ENCODE measurements around the gene HSDL1.

GRCh38 chr16:84165746-84166145 is 20.8 kb upstream of the HSDL1 start:
- no peak for TF ChIP-seq ELK1 (IDR thresholded peaks at IDR 0.05; ENCODE audit: borderline replicate concordance, low read depth, low read length)
- TF ChIP-seq CTCF (conservative IDR thresholded peaks at IDR 0.05; ENCODE audit: low read depth, low read length): no peak
- no peak for TF ChIP-seq USF2 (IDR thresholded peaks at IDR 0.05; ENCODE audit: low read depth, low read length)
- TF ChIP-seq SMC3 (IDR thresholded peaks at IDR 0.05; ENCODE audit: low read depth, low read length): no peak
- TF ChIP-seq MXI1 (IDR thresholded peaks at IDR 0.05; ENCODE audit: borderline replicate concordance, low read depth, low read length): no peak
- TF ChIP-seq RCOR1 (IDR thresholded peaks at IDR 0.05; ENCODE audit: insufficient replicate concordance, low read length): no peak
- TF ChIP-seq POLR2A (IDR thresholded peaks at IDR 0.05; ENCODE audit: low read depth, low read length): no peak
